Endothelial cell of umbilical vein (primary cell): ENCODE measurements around the gene L2HGDH. TPM values are rescaled to one million over a fixed set of nuclear protein-coding genes. Genes with fewer than 3 reads are reported as not detected.

Source experiments
- BruUV-seq: library from RNA; stranded (reverse); fragments of 400-500 nt; replicated peaks from 2 replicates; lab custom pipeline; 2021; lab: Mats Ljungman, UMichigan
- CTCF ChIA-PET: fragments of 300-600, 350-600 bp; sonication (Branson Sonifier 250); formaldehyde crosslinking; loops from one replicate; lab custom pipeline; 2021; ENCODE audit warnings: antibody characterized with exemption, inconsistent platforms; lab: Charles Lee
- POLR2A ChIA-PET: fragments of 300-600, 350-600 bp; sonication (Branson Sonifier 250); formaldehyde crosslinking; loops from one replicate; lab custom pipeline; 2021; ENCODE audit warnings: antibody characterized with exemption, inconsistent platforms; lab: Charles Lee
- DNase-seq: peaks from one replicate; pipeline ENCODE4 v3.0.0-alpha.2; 2011; ENCODE audit warnings: low read depth, low spot score
- FAIRE-seq: peaks from 2 replicates; lab custom pipeline; 2011; peaks lifted over from hg19 to GRCh38; lab: Jason Lieb, UNC
- H2AFZ ChIP-seq: 2 replicates; pipeline ENCODE4 v1.6.0; 2012; ENCODE audit warnings: low read depth, low read length, control low read depth, inconsistent platforms
- H3K27ac ChIP-seq: 2 replicates; pipeline ENCODE4 v1.5.1; 2011; ENCODE audit warnings: low read depth, mild to moderate bottlenecking, control low read depth, low read length, moderate library complexity; ENCODE audit not compliant: insufficient read depth
- H3K27me3 ChIP-seq, 2 experiments: 2 replicates each; pipeline versions ENCODE4 v1.6.0 to v1.6.1; 2011; ENCODE audit warnings: low read length in 2 of 2, mixed read lengths in 1 of 2; ENCODE audit not compliant: control insufficient read depth in 2 of 2, insufficient read depth in 2 of 2
- H3K36me3 ChIP-seq, 2 experiments: 2 replicates in 1 of 2; 3 replicates in 1 of 2; pipeline ENCODE4 v1.5.1; 2011; ENCODE audit warnings: low read length in 2 of 2, mild to moderate bottlenecking in 1 of 2, moderate library complexity in 1 of 2; ENCODE audit not compliant: control insufficient read depth in 2 of 2, insufficient read depth in 2 of 2; ENCODE audit errors: extremely low read depth in 1 of 2
- H3K4me1 ChIP-seq: 3 replicates; pipeline ENCODE4 v1.5.1; 2011; ENCODE audit warnings: mild to moderate bottlenecking, low read length; ENCODE audit not compliant: control insufficient read depth, insufficient read depth; ENCODE audit errors: extremely low read depth
- H3K4me2 ChIP-seq: 2 replicates; pipeline ENCODE4 v1.6.1; 2011; ENCODE audit warnings: low read length, control low read depth, mixed read lengths; ENCODE audit not compliant: insufficient read depth
- H3K4me3 ChIP-seq, 3 experiments: fragments of 200-600 bp in 1 of 3; sonication (generic), shearing (Covaris generic) in 1 of 3; replicated peaks in 1 of 3; 2 replicates each; pipeline ENCODE4 v1.5.1; 2011 to 2016; ENCODE audit warnings: control low read depth in 3 of 3, low read length in 3 of 3, mild to moderate bottlenecking in 2 of 3, inconsistent platforms in 1 of 3, low read depth in 1 of 3, moderate library complexity in 1 of 3; ENCODE audit not compliant: insufficient read depth in 1 of 3
- H3K79me2 ChIP-seq: 2 replicates; pipeline ENCODE4 v1.6.0; 2012; ENCODE audit warnings: low read length, inconsistent platforms; ENCODE audit not compliant: control insufficient read depth, insufficient read depth
- H3K9ac ChIP-seq: replicated peaks from 2 replicates; pipeline ENCODE3; 2011; ENCODE audit warnings: low read length, control low read depth; ENCODE audit not compliant: insufficient read depth; ENCODE audit errors: extremely low read depth
- H3K9me1 ChIP-seq: replicated peaks from 3 replicates; pipeline ENCODE4 v1.6.0; 2011; ENCODE audit warnings: mild to moderate bottlenecking, low read length; ENCODE audit not compliant: control insufficient read depth, insufficient read depth; ENCODE audit errors: extremely low read depth
- H3K9me3 ChIP-seq: replicated peaks from 2 replicates; pipeline ENCODE4 v1.5.1; 2012; ENCODE audit warnings: low read length, inconsistent platforms; ENCODE audit not compliant: control insufficient read depth, insufficient read depth
- H4K20me1 ChIP-seq: replicated peaks from 2 replicates; pipeline ENCODE3; 2011; ENCODE audit warnings: mild to moderate bottlenecking, low read length; ENCODE audit not compliant: control insufficient read depth, insufficient read depth; ENCODE audit errors: extremely low read depth
- CTCF ChIP-seq, 2 donors: IDR thresholded peaks; 1 replicate in 1 of 2; 2 replicates in 1 of 2; pipeline ENCODE4 v1.5.1; 2011; ENCODE audit warnings: low read length in 2 of 2, mild to moderate bottlenecking in 2 of 2, moderate library complexity in 2 of 2, control low read depth in 1 of 2, inconsistent platforms in 1 of 2, low read depth in 1 of 2; ENCODE audit not compliant: insufficient read depth in 1 of 2; ENCODE audit errors: extremely low read depth in 1 of 2
- EZH2 ChIP-seq: IDR thresholded peaks from 2 replicates; pipeline ENCODE4 v1.6.1; 2012; ENCODE audit warnings: borderline replicate concordance, low read depth, mild to moderate bottlenecking, moderate library complexity, low read length, inconsistent platforms; ENCODE audit not compliant: severe bottlenecking
- FOS ChIP-seq: IDR thresholded peaks from 2 replicates; pipeline ENCODE4 v1.6.1; 2011; ENCODE audit warnings: mild to moderate bottlenecking, low read length, moderate library complexity, borderline replicate concordance; ENCODE audit not compliant: insufficient read depth
- GATA2 ChIP-seq: IDR thresholded peaks from 2 replicates; pipeline ENCODE4 v1.7.0; 2011; ENCODE audit warnings: low read depth, mild to moderate bottlenecking, moderate library complexity, mixed read lengths, low read length; ENCODE audit not compliant: insufficient read length, insufficient read depth
- JUN ChIP-seq: IDR thresholded peaks from 2 replicates; pipeline ENCODE4 v1.6.1; 2011; ENCODE audit warnings: borderline replicate concordance, low read depth; ENCODE audit not compliant: insufficient read length, insufficient read depth
- MYC ChIP-seq: IDR thresholded peaks from one replicate; pipeline ENCODE4 v1.6.1; 2011; ENCODE audit warnings: mild to moderate bottlenecking, low read depth, low read length
- POLR2A ChIP-seq: IDR thresholded peaks from 2 replicates; pipeline ENCODE4 v1.6.1; 2012; ENCODE audit warnings: low read depth, mild to moderate bottlenecking, control low read depth, low read length
- POLR2AphosphoS5 ChIP-seq: IDR thresholded peaks from 2 replicates; pipeline ENCODE4 v1.6.1; 2012; ENCODE audit warnings: low read depth, mild to moderate bottlenecking, control low read depth, low read length, moderate library complexity; ENCODE audit not compliant: insufficient read depth
- dilution Hi-C: fragments of 300-500 bp; cut with MboI; formaldehyde crosslinking; loops from one replicate; pipeline ENCODE4 v1.15.0; 2019; ENCODE audit warnings: low sequenced_read_pairs; ENCODE audit not compliant: extremely low pct_ligation_motif_present
- intact Hi-C: fragments of 100-400 bp; cut with micrococcal nuclease; formaldehyde crosslinking; loops from one replicate; pipeline ENCODE4 v1.10.0; 2022
- polyA plus RNA-seq, 4 experiments: library from polyadenylated mRNA; depleted of rRNA in 3 of 4; stranded (reverse) in 3 of 4; unstranded in 1 of 4; fragments of >200 nt; gene quantifications; 2 replicates each; pipeline versions ENCODE4 v1.2.1 to v1.2.3, GENCODE V29; 2011 to 2012; ENCODE audit warnings: missing spikeins in 1 of 4
- total RNA-seq: library from RNA; stranded (reverse); gene quantifications from 2 replicates; pipeline ENCODE4 v1.2.3, GENCODE V29; 2021
- TF ChIP-seq, protein P1 (sequence below): IDR thresholded peaks from 2 replicates; pipeline ENCODE4 v1.6.1; 2011; ENCODE audit not compliant: insufficient read depth, insufficient read length

L2HGDH gene
- total and polyA plus RNA-seq, 2 donors (not counting 3 experiments of a cell fraction or from before 2014, with no cell fraction given): 2.5 to 5.3 TPM

DNA sequence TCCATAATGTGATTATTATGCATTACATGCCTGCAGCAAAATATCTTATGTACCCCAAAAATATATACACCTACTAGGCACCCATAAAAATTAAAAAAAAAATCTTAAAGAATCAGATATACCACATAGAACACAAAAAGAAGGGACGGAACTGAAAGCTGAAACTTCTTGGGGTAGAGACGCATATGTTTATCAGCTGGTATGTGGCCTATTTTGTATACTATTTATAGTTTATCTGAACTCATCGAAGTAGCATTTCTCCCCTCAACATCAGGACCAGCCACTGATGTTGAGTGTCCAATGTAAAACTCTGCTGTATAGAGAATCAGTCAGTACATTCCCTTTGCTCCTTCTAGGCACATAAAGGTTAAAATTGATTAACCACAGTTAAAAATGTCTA, 57.8 kb downstream of the L2HGDH start:
- Histone ChIP-seq H2AFZ (no peak overlapping the region), H3K27ac (no peak overlapping the region), H3K79me2 (no peaks in the 10 kb centered on the region), H3K9me3 (no peaks in the 10 kb centered on the region), H3K4me3 (no peak overlapping the region), H3K9ac (no peak overlapping the region), H3K36me3 (no peaks in the 10 kb centered on the region), H4K20me1 (no peaks in the 10 kb centered on the region), H3K4me2 (no peak overlapping the region), H3K27me3 (no peaks in the 10 kb centered on the region), H3K4me1 (no peaks in the 10 kb centered on the region), H3K9me1 (no peaks in the 10 kb centered on the region)
- CTCF ChIA-PET: no interaction called here
- POLR2A ChIA-PET: no interaction called here
- no TSS peak for BruUV-seq
- DNase-seq (no peak), FAIRE-seq (no peak)
- no peak for TF ChIP-seq CTCF (IDR thresholded peaks at IDR 0.05; ENCODE audit: extremely low read depth in 1 of 2, insufficient read depth in 1 of 2, low read depth in 1 of 2, low read length in 2 of 2)
- TF ChIP-seq JUN: no peak
- TF ChIP-seq GATA2: no peak
- TF ChIP-seq, protein P1, sequence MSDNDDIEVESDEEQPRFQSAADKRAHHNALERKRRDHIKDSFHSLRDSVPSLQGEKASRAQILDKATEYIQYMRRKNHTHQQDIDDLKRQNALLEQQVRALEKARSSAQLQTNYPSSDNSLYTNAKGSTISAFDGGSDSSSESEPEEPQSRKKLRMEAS: no peak
- no peak for TF ChIP-seq FOS
- TF ChIP-seq POLR2AphosphoS5: no peak
- no peak for TF ChIP-seq EZH2
- TF ChIP-seq POLR2A: no peak
- no peak for TF ChIP-seq MYC
- dilution Hi-C loops (no loop called here), intact Hi-C loops (no loop called here)
